ENCODE data around the gene NFKBIE. TPM values are rescaled to one million over a fixed set of nuclear protein-coding genes. Genes with fewer than 3 reads are reported as not detected.
A peak's percentile ranks its signal among the peaks of the same experiment; 100 is the strongest.

The NFKBIE gene
- total RNA-seq, 1 experiment from 2014 or later: 6.0 TPM

DNA sequence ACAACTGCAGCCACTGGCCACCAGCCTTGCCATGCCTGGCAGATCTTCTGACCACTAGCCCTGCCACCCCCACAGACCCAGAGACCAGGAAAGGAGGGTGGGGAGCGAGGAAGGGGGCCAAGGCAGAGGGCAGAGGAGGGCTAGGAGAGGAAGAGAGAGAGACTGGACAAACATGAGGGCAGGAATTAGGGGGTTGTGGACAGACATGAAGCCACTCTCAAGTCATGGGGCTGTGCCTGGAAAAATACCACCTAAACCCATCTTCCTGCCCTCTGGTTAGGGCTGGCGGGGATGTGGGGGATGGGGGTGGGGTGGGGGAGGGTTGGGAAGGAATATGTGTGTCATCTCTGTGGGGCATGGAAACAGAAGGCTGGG is 43.4 kb downstream of the NFKBIE start:
- Mint-ChIP-seq H3K27ac (ENCODE audit: low read depth, unreplicated experiment) (peak overlapping the region; percentile 89), H3K4me3 (ENCODE audit: unreplicated experiment) (peak overlapping the region; percentile 47), H3K9me3 (ENCODE audit: unreplicated experiment) (no peaks in the 10 kb centered on the region), H3K4me1 (ENCODE audit: insufficient read depth, unreplicated experiment) (peaks cover 43% of the 10 kb centered on the region), H3K27me3 (ENCODE audit: insufficient read depth, unreplicated experiment) (no peaks in the 10 kb centered on the region), H3K36me3 (ENCODE audit: insufficient read depth, unreplicated experiment) (no peaks in the 10 kb centered on the region)
- intact Hi-C loops (cut with micrococcal nuclease): loop anchor here (1.0 to 2.0 kb wide), 3 partner anchors 15 to 49 kb away; partner anchors contain the start of gene SLC35B2
- DNase-seq (ENCODE audit: unreplicated experiment): no peak
- BruUV-seq (replicated peaks): no TSS peak
- ChIA-PET CTCF (interaction anchor here (0.6 to 6.0 kb wide), 13 partner anchors 9 to 1260 kb away, joined by 3 to 52 read pairs (median 4); partner anchors contain the start of gene SLC35B2), POLR2A (interaction anchor here (1.0 to 5.4 kb wide), 7 partner anchors 10 to 35 kb away, joined by 3 to 62 read pairs (median 6); partner anchors contain the start of genes HSP90AB1 and SLC35B2)
- TF ChIP-seq, protein P1, sequence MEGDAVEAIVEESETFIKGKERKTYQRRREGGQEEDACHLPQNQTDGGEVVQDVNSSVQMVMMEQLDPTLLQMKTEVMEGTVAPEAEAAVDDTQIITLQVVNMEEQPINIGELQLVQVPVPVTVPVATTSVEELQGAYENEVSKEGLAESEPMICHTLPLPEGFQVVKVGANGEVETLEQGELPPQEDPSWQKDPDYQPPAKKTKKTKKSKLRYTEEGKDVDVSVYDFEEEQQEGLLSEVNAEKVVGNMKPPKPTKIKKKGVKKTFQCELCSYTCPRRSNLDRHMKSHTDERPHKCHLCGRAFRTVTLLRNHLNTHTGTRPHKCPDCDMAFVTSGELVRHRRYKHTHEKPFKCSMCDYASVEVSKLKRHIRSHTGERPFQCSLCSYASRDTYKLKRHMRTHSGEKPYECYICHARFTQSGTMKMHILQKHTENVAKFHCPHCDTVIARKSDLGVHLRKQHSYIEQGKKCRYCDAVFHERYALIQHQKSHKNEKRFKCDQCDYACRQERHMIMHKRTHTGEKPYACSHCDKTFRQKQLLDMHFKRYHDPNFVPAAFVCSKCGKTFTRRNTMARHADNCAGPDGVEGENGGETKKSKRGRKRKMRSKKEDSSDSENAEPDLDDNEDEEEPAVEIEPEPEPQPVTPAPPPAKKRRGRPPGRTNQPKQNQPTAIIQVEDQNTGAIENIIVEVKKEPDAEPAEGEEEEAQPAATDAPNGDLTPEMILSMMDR (IDR thresholded peaks at IDR 0.05; ENCODE audit: unreplicated experiment): no peak

DNA sequence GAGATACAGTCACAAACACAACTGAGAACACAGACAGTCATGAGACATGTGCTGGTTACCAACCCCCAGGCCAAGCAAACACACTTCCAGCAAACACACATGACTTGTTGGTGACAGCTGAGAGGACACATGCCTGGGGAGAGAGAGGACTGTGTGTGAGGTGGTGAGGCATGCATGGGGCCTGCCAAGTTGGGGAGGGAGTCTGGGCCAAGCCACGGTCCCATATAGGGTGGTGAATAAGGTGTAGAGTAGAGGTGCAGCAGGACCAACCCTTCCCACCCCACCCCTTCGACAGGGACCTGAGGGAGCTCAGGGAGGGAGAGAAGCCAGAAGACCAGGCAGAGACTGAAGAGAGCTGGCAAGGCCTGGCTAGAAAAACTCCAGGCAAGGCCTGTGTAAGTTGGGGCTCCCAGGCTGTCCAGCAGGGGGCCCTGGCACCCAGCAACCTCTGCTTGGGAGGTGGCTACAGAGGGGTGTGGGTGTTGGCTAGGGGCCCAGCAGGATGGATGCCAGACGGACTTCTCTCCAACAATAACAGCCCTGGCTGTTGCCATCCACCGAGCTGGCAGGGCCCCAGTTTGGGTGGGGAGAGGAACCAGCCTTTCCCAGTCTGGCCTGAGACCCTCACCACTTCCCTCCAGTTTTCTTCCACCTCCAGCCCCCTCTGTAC is 43.9 kb downstream of the NFKBIE start:
- no TSS peak for BruUV-seq (replicated peaks)
- TF ChIP-seq, protein P1 (IDR thresholded peaks at IDR 0.05; ENCODE audit: unreplicated experiment): peak; percentile 76
- CTCF ChIA-PET: interaction anchor here (0.6 to 6.0 kb wide), 17 partner anchors 9 to 1260 kb away, joined by 3 to 52 read pairs (median 4); partner anchors contain the start of gene SLC35B2
- Mint-ChIP-seq H3K4me1 (ENCODE audit: insufficient read depth, unreplicated experiment) (peaks cover 37% of the 10 kb centered on the region), H3K9me3 (ENCODE audit: unreplicated experiment) (no peaks in the 10 kb centered on the region), H3K4me3 (ENCODE audit: unreplicated experiment) (peak overlapping the region; percentile 47), H3K27ac (ENCODE audit: low read depth, unreplicated experiment) (peak overlapping the region; percentile 89), H3K27me3 (ENCODE audit: insufficient read depth, unreplicated experiment) (no peaks in the 10 kb centered on the region), H3K36me3 (ENCODE audit: insufficient read depth, unreplicated experiment) (no peaks in the 10 kb centered on the region)
- POLR2A ChIA-PET: interaction anchor here (1.0 to 5.4 kb wide), 7 partner anchors 9 to 35 kb away, joined by 3 to 62 read pairs (median 6); partner anchors contain the start of genes HSP90AB1 and SLC35B2
- intact Hi-C loops (cut with micrococcal nuclease): loop anchor here (1.0 to 2.0 kb wide), 3 partner anchors 16 to 49 kb away; partner anchors contain the start of gene SLC35B2
- DNase-seq (ENCODE audit: unreplicated experiment): peak; percentile 96

DNA sequence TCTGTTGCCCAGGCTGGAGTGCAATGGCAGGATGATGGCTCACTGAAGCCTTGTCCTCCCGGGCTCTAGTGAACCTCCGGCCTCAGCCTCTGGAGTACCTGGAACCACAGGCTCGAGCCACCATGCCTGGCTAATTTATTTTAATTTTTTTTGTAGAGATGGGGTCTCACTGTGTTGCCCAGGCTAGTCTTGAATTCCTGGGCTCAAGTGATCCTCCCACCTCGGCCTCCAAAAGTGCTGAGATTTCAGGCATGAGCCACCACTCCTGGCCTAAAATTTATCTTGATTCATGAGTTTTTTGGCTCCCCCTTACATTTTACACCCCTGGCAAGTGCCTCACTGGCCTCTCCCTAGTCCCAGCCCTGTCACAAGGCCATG is 44.4 kb downstream of the NFKBIE start:
- intact Hi-C loops (cut with micrococcal nuclease): loop anchor here (1.0 to 2.0 kb wide), 3 partner anchors 16 to 48 kb away; partner anchors contain the start of gene SLC35B2
- ChIA-PET POLR2A (interaction anchor here (1.2 to 5.4 kb wide), 5 partner anchors 15 to 36 kb away, joined by 5 to 62 read pairs (median 8); partner anchors contain the start of genes HSP90AB1 and SLC35B2), CTCF (interaction anchor here (0.6 to 6.0 kb wide), 15 partner anchors 13 to 448 kb away, joined by 3 to 52 read pairs (median 4); partner anchors contain the start of gene SLC35B2)
- Mint-ChIP-seq H3K9me3 (ENCODE audit: unreplicated experiment) (no peaks in the 10 kb centered on the region), H3K27me3 (ENCODE audit: insufficient read depth, unreplicated experiment) (no peaks in the 10 kb centered on the region), H3K36me3 (ENCODE audit: insufficient read depth, unreplicated experiment) (no peaks in the 10 kb centered on the region), H3K27ac (ENCODE audit: low read depth, unreplicated experiment) (peak overlapping the region; percentile 89), H3K4me3 (ENCODE audit: unreplicated experiment) (peak overlapping the region; percentile 47), H3K4me1 (ENCODE audit: insufficient read depth, unreplicated experiment) (peaks cover 33% of the 10 kb centered on the region)
- TF ChIP-seq, protein P1 (IDR thresholded peaks at IDR 0.05; ENCODE audit: unreplicated experiment): no peak
- no TSS peak for BruUV-seq (replicated peaks)
- no peak for DNase-seq (ENCODE audit: unreplicated experiment)
